IMR-90 (cell line): ENCODE results near the gene ANP32A. TPM values are rescaled to one million over a fixed set of nuclear protein-coding genes. Genes with fewer than 3 reads are reported as not detected.
A peak's percentile ranks its signal among the peaks of the same experiment; 100 is the strongest.

ENCODE experiments used
- ATAC-seq: fragments of 200-7000 bp; cut with Tn5 transposase; 2 replicates; pipeline ENCODE4 v1.9.1; 2020; ENCODE audit warnings: low read depth, mild to moderate bottlenecking, moderate library complexity
- BruUV-seq: library from RNA; stranded (reverse); fragments of 400-500 nt; replicated peaks from 2 replicates; lab custom pipeline; 2021; lab: Mats Ljungman, UMichigan
- CTCF ChIA-PET: fragments of 300-600 bp; formaldehyde crosslinking; extraction: SDS; loops from one replicate; lab custom pipeline; 2021; ENCODE audit warnings: antibody characterized with exemption; lab: Yijun Ruan, JAX
- POLR2A ChIA-PET: fragments of 300-600 bp; sonication (Branson Sonifier 250); formaldehyde crosslinking; loops from one replicate; lab custom pipeline; 2022; ENCODE audit warnings: antibody characterized with exemption; ENCODE audit not compliant: unreplicated experiment; lab: Charles Lee
- DNase-seq: peaks from one replicate; pipeline ENCODE4 v3.0.0; 2013
- H2AFZ ChIP-seq: replicated peaks from 2 replicates; pipeline ENCODE3; 2013; ENCODE audit warnings: low read length, mild to moderate bottlenecking; ENCODE audit not compliant: poor library complexity
- H2AK5ac ChIP-seq: 2 replicates; pipeline ENCODE4 v1.6.1; 2013; ENCODE audit warnings: low read depth, low read length, inconsistent platforms
- H2AK9ac ChIP-seq: replicated peaks from 2 replicates; pipeline ENCODE3; 2013; ENCODE audit warnings: mild to moderate bottlenecking, low read depth, low read length, moderate library complexity; ENCODE audit not compliant: poor library complexity
- H2BK120ac ChIP-seq: 2 replicates; pipeline ENCODE4 v1.6.1; 2013; ENCODE audit warnings: low read depth, low read length, inconsistent platforms
- H2BK15ac ChIP-seq: 3 replicates; pipeline ENCODE4 v1.6.1; 2013; ENCODE audit warnings: low read depth, low read length, inconsistent platforms
- H2BK20ac ChIP-seq: 2 replicates; pipeline ENCODE4 v1.6.1; 2013; ENCODE audit warnings: low read depth, mild to moderate bottlenecking, inconsistent platforms, low read length, moderate library complexity
- H2BK5ac ChIP-seq: 2 replicates; pipeline ENCODE4 v1.6.1; 2013; ENCODE audit warnings: mild to moderate bottlenecking, low read depth, low read length, inconsistent platforms; ENCODE audit not compliant: poor library complexity, severe bottlenecking
- H3K14ac ChIP-seq: replicated peaks from 2 replicates; pipeline ENCODE4 v1.6.1; 2013; ENCODE audit warnings: low read depth, low read length, inconsistent platforms
- H3K18ac ChIP-seq: 2 replicates; pipeline ENCODE4 v1.6.1; 2013; ENCODE audit warnings: low read depth, low read length, control low read depth
- H3K23ac ChIP-seq: 2 replicates; pipeline ENCODE4 v1.6.1; 2013; ENCODE audit warnings: low read depth, low read length, inconsistent platforms
- H3K27ac ChIP-seq: 2 replicates; pipeline ENCODE4 v1.5.1; 2013; ENCODE audit warnings: mild to moderate bottlenecking, control low read depth, low read length; ENCODE audit not compliant: insufficient read depth
- H3K27me3 ChIP-seq: 2 replicates; pipeline ENCODE4 v1.6.1; 2013; ENCODE audit warnings: low read length; ENCODE audit not compliant: control insufficient read depth, insufficient read depth
- H3K36me3 ChIP-seq: 2 replicates; pipeline ENCODE4 v1.6.1; 2013; ENCODE audit warnings: low read length, mixed read lengths; ENCODE audit not compliant: control insufficient read depth, insufficient read depth
- H3K4ac ChIP-seq: 2 replicates; pipeline ENCODE4 v1.6.1; 2013; ENCODE audit warnings: low read depth, low read length, inconsistent platforms
- H3K4me1 ChIP-seq: 2 replicates; pipeline ENCODE4 v1.6.1; 2013; ENCODE audit warnings: low read length, mixed read lengths; ENCODE audit not compliant: control insufficient read depth, insufficient read depth
- H3K4me2 ChIP-seq: 2 replicates; pipeline ENCODE4 v1.6.1; 2013; ENCODE audit warnings: low read depth, mild to moderate bottlenecking, control low read depth, low read length, moderate library complexity
- H3K4me3 ChIP-seq: 2 replicates; pipeline ENCODE4 v1.5.1; 2013; ENCODE audit warnings: low read depth, mild to moderate bottlenecking, control low read depth, low read length, moderate library complexity; ENCODE audit not compliant: insufficient read depth
- H3K56ac ChIP-seq: 2 replicates; pipeline ENCODE4 v1.6.1; 2013; ENCODE audit warnings: low read length, inconsistent platforms; ENCODE audit not compliant: insufficient read depth; ENCODE audit errors: extremely low read depth
- H3K79me1 ChIP-seq, 2 experiments: 2 replicates each; pipeline ENCODE4 v1.6.1; 2013; ENCODE audit warnings: low read length in 2 of 2, inconsistent platforms in 1 of 2, low read depth in 1 of 2
- H3K9ac ChIP-seq: 2 replicates; pipeline ENCODE4 v1.6.1; 2013; ENCODE audit warnings: low read depth, low read length, control low read depth
- H3K9me1 ChIP-seq: 2 replicates; pipeline ENCODE4 v1.6.1; 2013; ENCODE audit warnings: low read length, inconsistent platforms; ENCODE audit not compliant: insufficient read depth
- H3K9me3 ChIP-seq: 2 replicates; pipeline ENCODE4 v1.6.1; 2013; ENCODE audit warnings: low read length; ENCODE audit not compliant: control insufficient read depth, insufficient read depth
- H4K20me1 ChIP-seq: 2 replicates; pipeline ENCODE4 v1.6.1; 2013; ENCODE audit warnings: low read length, inconsistent platforms; ENCODE audit not compliant: insufficient read depth
- H4K5ac ChIP-seq: 2 replicates; pipeline ENCODE4 v1.6.1; 2013; ENCODE audit warnings: mild to moderate bottlenecking, low read depth, low read length, control low read depth
- H4K8ac ChIP-seq, 2 experiments: 2 replicates each; pipeline ENCODE4 v1.6.1; 2013; ENCODE audit warnings: low read depth in 2 of 2, low read length in 2 of 2, control low read depth in 1 of 2, inconsistent platforms in 1 of 2
- H4K91ac ChIP-seq: 2 replicates; pipeline ENCODE4 v1.6.1; 2013; ENCODE audit warnings: low read depth, low read length, inconsistent platforms; ENCODE audit not compliant: insufficient read depth
- BHLHE40 ChIP-seq: fragments of 150-350 bp; IDR thresholded peaks from 2 replicates; pipeline ENCODE4 v1.6.1; 2016; ENCODE audit warnings: mild to moderate bottlenecking, low read depth, low read length
- CEBPB ChIP-seq: IDR thresholded peaks from 2 replicates; pipeline ENCODE4 v1.6.1; 2012; ENCODE audit warnings: low read depth, low read length, improper control_type of control experiment
- CHD1 ChIP-seq: IDR thresholded peaks from 2 replicates; pipeline ENCODE4 v1.6.1; 2012; ENCODE audit warnings: low read depth, low read length, improper control_type of control experiment
- MAFK ChIP-seq: IDR thresholded peaks from 2 replicates; pipeline ENCODE4 v1.6.1; 2012; ENCODE audit warnings: low read depth, low read length, improper control_type of control experiment
- MAZ ChIP-seq: IDR thresholded peaks from 2 replicates; pipeline ENCODE4 v1.6.1; 2012; ENCODE audit warnings: low read depth, mild to moderate bottlenecking, low read length, improper control_type of control experiment, moderate library complexity, borderline replicate concordance
- MXI1 ChIP-seq: IDR thresholded peaks from 2 replicates; pipeline ENCODE4 v1.6.1; 2012; ENCODE audit warnings: low read depth, mild to moderate bottlenecking, low read length, moderate library complexity, borderline replicate concordance
- NFE2L2 ChIP-seq: fragments of 150-350 bp; IDR thresholded peaks from 2 replicates; pipeline ENCODE4 v1.6.1; 2016; ENCODE audit warnings: low read depth, mild to moderate bottlenecking, low read length
- POLR2A ChIP-seq: IDR thresholded peaks from 2 replicates; pipeline ENCODE4 v1.6.1; 2012; ENCODE audit warnings: mild to moderate bottlenecking, low read depth, low read length
- RAD21 ChIP-seq: IDR thresholded peaks from 2 replicates; pipeline ENCODE4 v1.6.1; 2012; ENCODE audit warnings: low read length, improper control_type of control experiment
- RCOR1 ChIP-seq: IDR thresholded peaks from 2 replicates; pipeline ENCODE4 v1.6.1; 2012; ENCODE audit warnings: mild to moderate bottlenecking, low read length, improper control_type of control experiment; ENCODE audit not compliant: insufficient replicate concordance
- RFX5 ChIP-seq: IDR thresholded peaks from 2 replicates; pipeline ENCODE4 v1.8.0; 2012; ENCODE audit warnings: low read depth, mild to moderate bottlenecking, low read length, moderate library complexity
- SMC3 ChIP-seq: fragments of 150-350 bp; IDR thresholded peaks from 2 replicates; pipeline ENCODE4 v1.6.1; 2016; ENCODE audit warnings: low read depth, mild to moderate bottlenecking, antibody characterized with exemption, low read length, moderate library complexity
- WGBS, 2 experiments: methylation state at CpG; one replicate each; pipeline versions ENCODE4 v1.1.5 to v1.1.7; 2013; ENCODE audit warnings: missing lambda C conversion rate in 2 of 2; ENCODE audit not compliant: insufficient read length in 1 of 2; ENCODE audit errors: extremely low coverage in 2 of 2; 5-methylcytosine and 5-hydroxymethylcytosine counted together
- dilution Hi-C: fragments of 300-500 bp; cut with HindIII; formaldehyde crosslinking; loops from one replicate; pipeline ENCODE4 v1.14.3; 2018; ENCODE audit warnings: low sequenced_read_pairs; ENCODE audit not compliant: unreplicated experiment
- in situ Hi-C: fragments of 300-500 bp; cut with MboI; formaldehyde crosslinking; loops from 3 replicates; pipeline ENCODE4 v1.14.3; 2019; ENCODE audit warnings: low sequenced_read_pairs, inconsistent platforms, mixed read lengths
- intact Hi-C: fragments of 100-400 bp; cut with micrococcal nuclease; formaldehyde crosslinking; loops from 2 replicates; pipeline ENCODE4 v1.10.0; 2022
- polyA plus RNA-seq, 3 experiments: library from polyadenylated mRNA; depleted of rRNA; stranded (reverse); fragments of >200 nt; gene quantifications; 2 replicates each; pipeline ENCODE4 v1.2.3, GENCODE V29; 2012; ENCODE audit warnings: low replicate concordance in 1 of 3
- total RNA-seq: library from RNA; depleted of rRNA; stranded (reverse); fragments of >200 nt; gene quantifications from 2 replicates; pipeline ENCODE4 v1.2.3, GENCODE V29; 2012
- TF ChIP-seq, protein P1 (sequence below): fragments of 150-350 bp; IDR thresholded peaks from 2 replicates; pipeline ENCODE4 v1.6.1; 2017; ENCODE audit warnings: mild to moderate bottlenecking, antibody characterized with exemption, low read length, low read depth
- TF ChIP-seq, protein P2 (sequence below): conservative IDR thresholded peaks from 2 replicates; pipeline ENCODE4 v1.5.1; 2012; ENCODE audit warnings: mild to moderate bottlenecking, low read depth, low read length, improper control_type of control experiment

ANP32A gene
- total and polyA plus RNA-seq, 2 of the 4 experiments (the other 2 are of a cell fraction): 62.4 to 72.8 TPM

GRCh38 chr15:68783226-68784058 is 37.3 kb downstream of the ANP32A start:
- no peak overlapping the region for H3K4me3 ChIP-seq
- BruUV-seq: no TSS peak
- intact Hi-C loops (loop anchor here (5.0 kb wide), 1 partner anchor 34 kb away; no protein-coding TSS in a partner anchor), in situ Hi-C loops (no loop called here), dilution Hi-C loops (no loop called here)
- peaks cover 17% of the 10 kb centered on the region for H4K20me1 ChIP-seq
- H4K5ac ChIP-seq: no peak overlapping the region
- H3K4me2 ChIP-seq: no peak overlapping the region
- ATAC-seq (no peak), DNase-seq (no peak)
- no peak overlapping the region for H3K56ac ChIP-seq
- no peak overlapping the region for H2BK15ac ChIP-seq
- CTCF ChIA-PET: interaction anchor here (1.7 kb wide), 1 partner anchor 15 kb away, joined by 3 read pairs; no protein-coding TSS in a partner anchor
- POLR2A ChIA-PET: no interaction called here
- no peaks in the 10 kb centered on the region for H3K4me1 ChIP-seq
- H4K8ac ChIP-seq: no peak overlapping the region
- H3K9ac ChIP-seq: no peak overlapping the region
- H3K79me1 ChIP-seq: peaks cover 17 to 33% of the 10 kb centered on the region in 2 experiments
- no peak overlapping the region for H3K23ac ChIP-seq
- peaks cover 3% of the 10 kb centered on the region; the same call in 1 of the 2 replicates for H3K9me1 ChIP-seq
- no peak overlapping the region for H3K4ac ChIP-seq
- no peak overlapping the region for H2BK20ac ChIP-seq
- H3K36me3 ChIP-seq: peaks cover 57% of the 10 kb centered on the region
- H2AFZ ChIP-seq: no peak overlapping the region
- no peak overlapping the region for H3K18ac ChIP-seq
- H4K91ac ChIP-seq: no peak overlapping the region
- 100% methylated on average over 3 of the region's 9 CpGs; no CpG with 5 or more reads in 1 of the 2 experiments for WGBS, 2 experiments
- no peak overlapping the region for H2BK120ac ChIP-seq
- no peak overlapping the region for H3K14ac ChIP-seq
- no peak overlapping the region for H2AK5ac ChIP-seq
- H2AK9ac ChIP-seq: peak overlapping the region; percentile 48
- no peaks in the 10 kb centered on the region for H3K9me3 ChIP-seq
- no peak overlapping the region for H3K27ac ChIP-seq
- H2BK5ac ChIP-seq: no peak overlapping the region
- no peaks in the 10 kb centered on the region for H3K27me3 ChIP-seq
- TF ChIP-seq BHLHE40: no peak
- no peak for TF ChIP-seq CEBPB
- no peak for TF ChIP-seq POLR2A
- TF ChIP-seq RFX5: no peak
- no peak for TF ChIP-seq MAZ
- TF ChIP-seq, protein P1, sequence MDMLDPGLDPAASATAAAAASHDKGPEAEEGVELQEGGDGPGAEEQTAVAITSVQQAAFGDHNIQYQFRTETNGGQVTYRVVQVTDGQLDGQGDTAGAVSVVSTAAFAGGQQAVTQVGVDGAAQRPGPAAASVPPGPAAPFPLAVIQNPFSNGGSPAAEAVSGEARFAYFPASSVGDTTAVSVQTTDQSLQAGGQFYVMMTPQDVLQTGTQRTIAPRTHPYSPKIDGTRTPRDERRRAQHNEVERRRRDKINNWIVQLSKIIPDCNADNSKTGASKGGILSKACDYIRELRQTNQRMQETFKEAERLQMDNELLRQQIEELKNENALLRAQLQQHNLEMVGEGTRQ: no peak
- TF ChIP-seq RCOR1: no peak
- peak; percentile 57 for TF ChIP-seq SMC3
- TF ChIP-seq RAD21: peak; percentile 54
- no peak for TF ChIP-seq MAFK
- TF ChIP-seq NFE2L2: no peak
- TF ChIP-seq, protein P2, sequence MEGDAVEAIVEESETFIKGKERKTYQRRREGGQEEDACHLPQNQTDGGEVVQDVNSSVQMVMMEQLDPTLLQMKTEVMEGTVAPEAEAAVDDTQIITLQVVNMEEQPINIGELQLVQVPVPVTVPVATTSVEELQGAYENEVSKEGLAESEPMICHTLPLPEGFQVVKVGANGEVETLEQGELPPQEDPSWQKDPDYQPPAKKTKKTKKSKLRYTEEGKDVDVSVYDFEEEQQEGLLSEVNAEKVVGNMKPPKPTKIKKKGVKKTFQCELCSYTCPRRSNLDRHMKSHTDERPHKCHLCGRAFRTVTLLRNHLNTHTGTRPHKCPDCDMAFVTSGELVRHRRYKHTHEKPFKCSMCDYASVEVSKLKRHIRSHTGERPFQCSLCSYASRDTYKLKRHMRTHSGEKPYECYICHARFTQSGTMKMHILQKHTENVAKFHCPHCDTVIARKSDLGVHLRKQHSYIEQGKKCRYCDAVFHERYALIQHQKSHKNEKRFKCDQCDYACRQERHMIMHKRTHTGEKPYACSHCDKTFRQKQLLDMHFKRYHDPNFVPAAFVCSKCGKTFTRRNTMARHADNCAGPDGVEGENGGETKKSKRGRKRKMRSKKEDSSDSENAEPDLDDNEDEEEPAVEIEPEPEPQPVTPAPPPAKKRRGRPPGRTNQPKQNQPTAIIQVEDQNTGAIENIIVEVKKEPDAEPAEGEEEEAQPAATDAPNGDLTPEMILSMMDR: peak; percentile 48
- no peak for TF ChIP-seq CHD1
- TF ChIP-seq MXI1: no peak
